Cerebellar cortex (tissue), 1 donor: ENCODE data around the gene GPR107.

Source experiments
- DNase-seq: peaks from one replicate; pipeline ENCODE4 v3.0.0-alpha.2; 2015; ENCODE audit warnings: low spot score

Gene GPR107

GRCh38 chr9:130027533-130028365, 26.0 kb upstream of the GPR107 start:
- no peak for DNase-seq

DNA sequence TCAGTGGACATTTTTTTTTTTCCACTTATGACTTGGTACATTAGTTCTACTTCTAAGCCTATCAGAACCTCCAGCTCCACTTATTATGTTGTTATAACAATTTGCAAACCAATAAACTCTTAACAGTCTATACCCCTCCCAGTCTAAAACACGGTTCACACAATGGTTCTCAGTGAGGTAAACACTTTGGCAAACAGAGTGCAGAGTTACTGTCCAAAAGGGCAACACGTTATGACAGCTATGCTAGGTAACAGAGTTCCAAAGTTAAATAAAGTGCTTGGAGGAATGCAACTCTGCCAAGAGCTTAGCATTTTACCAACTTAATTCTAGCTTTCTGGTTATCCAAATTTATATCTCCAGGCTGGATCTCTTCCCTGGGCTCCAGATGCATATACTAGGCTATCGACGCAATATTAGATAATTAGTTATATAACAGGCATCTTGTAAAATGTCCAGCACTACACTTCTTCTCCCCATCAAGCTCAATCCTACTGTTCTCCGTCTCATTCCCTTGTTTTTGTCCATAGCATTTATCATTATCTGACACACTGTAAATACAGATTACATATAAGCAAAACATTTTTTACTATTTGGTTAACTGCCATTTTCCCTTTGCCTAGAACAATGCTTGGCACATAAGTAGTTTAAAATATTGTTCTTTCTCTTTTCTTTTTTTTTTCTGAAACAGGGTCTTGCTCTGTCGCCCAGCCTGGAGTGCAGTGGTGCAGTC, 25.0 kb upstream of the GPR107 start:
- DNase-seq: no peak

DNA sequence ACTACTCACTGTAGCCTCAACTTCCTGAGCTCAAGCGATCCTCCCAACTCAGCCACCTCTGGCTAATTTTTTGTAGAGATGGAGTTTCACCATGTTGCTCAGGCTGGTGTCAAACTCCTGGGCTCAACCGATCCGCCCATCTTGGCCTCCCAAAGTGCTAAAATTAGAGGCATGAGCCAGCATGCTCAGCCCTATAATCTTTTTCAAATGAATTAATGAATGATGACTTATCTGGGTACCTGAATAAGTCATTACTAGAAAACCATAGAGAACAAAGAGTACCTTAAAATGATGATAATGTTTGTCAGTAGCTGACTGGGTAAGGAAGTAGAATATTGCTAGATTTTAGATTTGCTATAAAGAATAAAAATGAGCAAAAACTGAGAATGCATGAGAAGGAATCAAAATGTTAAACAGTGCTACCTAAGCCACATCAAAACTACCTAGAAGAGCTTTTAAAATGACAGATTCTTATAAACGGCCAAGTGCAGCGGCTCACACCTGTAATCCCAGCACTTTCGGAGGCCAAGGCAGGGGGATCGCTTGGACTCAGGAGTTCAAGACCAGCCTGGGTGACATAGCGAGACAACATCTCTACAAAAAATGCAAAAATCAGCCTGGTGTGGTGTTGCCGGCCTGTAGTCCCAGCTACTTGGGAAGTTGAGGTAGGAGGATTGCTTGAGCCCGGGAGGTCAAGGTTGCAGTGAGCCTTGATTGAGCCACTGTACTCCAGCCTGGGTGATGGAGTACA, 24.3 kb upstream of the GPR107 start:
- DNase-seq: no peak

DNA sequence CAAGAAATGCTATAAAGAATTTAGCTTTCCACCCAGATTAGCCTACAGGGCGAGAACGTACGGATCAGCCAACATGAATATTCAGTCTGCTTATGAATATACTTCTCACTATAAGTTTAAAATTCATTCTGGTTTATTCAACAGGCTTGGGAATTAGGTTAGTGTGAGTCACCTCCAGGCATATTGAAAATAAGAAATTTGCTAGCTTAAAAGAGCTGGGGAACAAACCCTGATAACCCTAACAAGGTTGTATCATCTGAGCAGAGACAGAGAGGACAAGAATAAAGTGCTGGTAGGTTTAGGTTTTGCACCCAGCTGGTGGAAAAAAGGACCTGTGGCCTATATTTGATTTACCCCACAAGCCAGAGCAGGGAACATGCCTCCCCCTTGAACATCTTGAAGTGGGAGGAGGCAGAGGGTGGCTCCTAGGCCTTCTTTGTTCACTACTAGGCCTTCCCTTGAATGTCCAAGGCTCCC, 23.0 kb upstream of the GPR107 start:
- DNase-seq: no peak

GRCh38 chr9:130034570-130034969, 19.1 kb upstream of the GPR107 start:
- no peak for DNase-seq

- no peak for DNase-seq
These were observed 17.6 kb upstream of the GPR107 start for GRCh38 chr9:130036099-130036498.

- peak; percentile 61 for DNase-seq
These were observed 14.1 kb upstream of the GPR107 start for GRCh38 chr9:130039528-130040147.

DNA sequence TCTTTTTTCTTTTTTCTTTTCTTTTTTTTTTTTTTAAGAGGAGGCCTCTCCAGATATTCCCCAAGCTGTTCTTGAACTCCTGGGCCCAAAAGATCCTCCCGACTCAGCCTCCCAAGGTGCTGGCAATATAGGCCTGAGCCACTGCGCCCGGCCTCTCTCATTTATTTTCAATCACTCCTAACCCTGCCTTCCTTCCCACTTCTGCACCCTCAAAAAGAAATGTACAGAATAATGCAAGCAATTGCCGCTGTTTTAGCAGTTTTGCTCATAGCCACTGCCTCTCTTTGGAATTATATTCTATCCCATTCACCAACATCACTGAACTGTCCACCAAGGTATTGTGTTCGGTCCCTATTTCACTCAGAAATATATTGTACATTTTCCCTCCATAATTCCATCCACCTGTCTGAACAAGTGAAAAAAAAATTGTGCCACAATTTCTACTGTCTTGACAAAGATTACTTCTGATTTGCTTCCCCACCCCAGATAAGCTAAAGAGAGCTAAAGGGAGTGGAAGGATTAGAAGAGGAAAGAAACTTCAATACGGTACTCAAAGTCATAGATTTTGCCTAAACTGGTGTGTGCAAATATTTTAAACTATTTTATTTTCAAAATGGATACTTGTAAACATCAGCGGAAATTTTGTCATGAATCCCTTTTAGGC, 12.6 kb upstream of the GPR107 start:
- no peak for DNase-seq

DNA sequence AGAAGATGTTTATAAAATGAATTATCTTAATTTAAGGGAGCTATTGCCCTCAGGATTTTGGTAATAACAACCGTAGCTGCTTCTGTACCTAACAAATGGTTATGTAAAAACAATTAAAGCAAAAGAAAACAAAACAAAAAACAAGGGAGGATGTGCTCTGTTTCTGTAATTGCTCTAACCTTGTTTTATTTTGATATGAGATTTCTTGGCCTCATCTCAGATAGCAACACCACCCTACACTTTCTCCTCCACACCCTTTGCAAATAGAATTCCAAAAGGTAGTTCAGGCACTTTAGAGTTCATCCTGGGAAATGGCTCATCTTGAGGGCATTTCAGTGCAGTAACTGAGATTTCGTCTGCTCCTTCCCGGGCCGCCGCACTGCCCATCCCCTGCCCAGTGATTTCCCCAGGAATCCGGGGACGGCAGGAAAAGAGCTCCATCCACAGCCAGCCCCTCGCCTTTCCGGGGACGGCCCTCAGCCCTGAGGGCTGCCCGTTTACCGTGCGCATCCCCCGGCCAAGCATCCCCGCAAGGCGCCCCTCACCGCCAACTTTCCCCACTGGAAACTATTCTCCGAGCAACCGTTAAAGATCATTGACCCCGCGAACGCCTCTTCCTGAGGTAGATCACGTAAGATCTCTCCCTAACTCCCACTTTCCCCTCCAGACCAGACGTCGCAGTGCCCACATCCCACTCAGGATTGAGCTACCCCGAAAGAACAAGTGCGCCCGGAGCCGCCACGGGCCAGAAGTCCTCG, 11.9 kb upstream of the GPR107 start:
- peak; percentile 61 for DNase-seq

DNA sequence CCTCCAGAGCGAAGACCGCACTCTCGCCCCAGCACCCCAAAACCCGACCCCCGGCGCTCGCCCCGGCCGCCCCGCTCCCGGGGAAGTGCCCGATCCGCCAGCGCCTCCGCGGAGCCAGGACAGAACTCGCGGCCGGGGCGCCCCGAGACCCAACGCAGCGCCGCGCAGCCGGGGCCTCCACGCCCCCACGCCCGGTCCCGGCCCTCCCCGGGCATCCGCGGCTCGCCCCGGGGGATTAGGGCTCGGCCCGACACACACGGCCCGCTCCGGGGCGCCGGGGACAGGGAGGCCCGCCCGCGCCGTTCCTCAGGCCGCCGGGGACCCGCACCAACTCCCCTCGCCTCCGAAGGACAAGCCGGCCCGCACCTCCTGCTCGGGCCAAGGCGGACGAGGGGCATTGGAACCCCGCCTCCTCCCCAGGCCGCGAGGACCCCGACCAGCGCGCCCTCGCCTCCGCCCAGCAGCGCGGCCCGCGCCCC, 11.3 kb upstream of the GPR107 start:
- DNase-seq: no peak

DNA sequence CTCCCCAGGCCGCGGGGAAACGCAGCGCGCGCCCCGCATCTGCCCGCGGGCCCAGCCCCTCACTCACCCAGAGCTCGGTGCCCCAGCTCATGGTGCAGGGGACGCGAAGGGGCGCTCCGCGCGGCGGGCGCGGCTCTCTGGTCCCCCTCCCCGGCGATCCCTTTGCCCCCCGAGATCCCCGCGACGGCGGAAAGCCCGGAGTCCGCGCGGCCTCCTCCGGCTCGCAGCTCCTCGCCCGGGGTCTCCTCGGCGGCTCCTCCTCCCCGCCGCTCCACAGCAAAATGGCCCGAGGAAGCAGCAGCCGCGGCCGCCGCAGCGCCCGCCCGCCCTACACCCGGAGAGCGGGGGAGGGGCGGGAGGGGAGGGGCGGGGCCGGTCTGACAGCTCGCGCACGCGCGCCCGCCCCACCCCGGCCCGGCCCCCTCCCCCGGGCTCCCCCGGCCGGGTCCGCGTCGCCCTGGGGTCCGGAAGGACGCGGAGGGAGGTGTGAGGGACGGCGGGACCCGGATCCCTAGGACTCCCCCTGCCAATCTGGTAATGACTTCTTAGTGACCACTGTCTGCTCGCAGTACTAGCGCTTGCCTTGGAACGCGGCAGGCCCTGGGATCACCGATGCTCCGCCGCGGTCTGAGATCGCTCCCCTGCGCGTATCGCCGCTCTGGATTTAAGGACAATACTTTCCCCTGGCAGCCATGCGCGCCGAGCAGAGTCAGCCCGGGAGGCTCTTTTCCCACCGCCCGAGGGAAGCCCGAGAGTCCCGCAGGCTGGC, 10.6 kb upstream of the GPR107 start, which contains the start of gene FNBP1:
FNBP1 (minus strand) TSS at position 305 of the 769 bp plus-strand sequence; CDS start at position 91, 214 bp downstream.
- DNase-seq: peak; percentile 72

GRCh38 chr9:130043654-130044623, 9.8 kb upstream of the GPR107 start:
- DNase-seq: no peak

- DNase-seq: no peak
These were observed 7.8 kb upstream of the GPR107 start for GRCh38 chr9:130045725-130046450.

DNA sequence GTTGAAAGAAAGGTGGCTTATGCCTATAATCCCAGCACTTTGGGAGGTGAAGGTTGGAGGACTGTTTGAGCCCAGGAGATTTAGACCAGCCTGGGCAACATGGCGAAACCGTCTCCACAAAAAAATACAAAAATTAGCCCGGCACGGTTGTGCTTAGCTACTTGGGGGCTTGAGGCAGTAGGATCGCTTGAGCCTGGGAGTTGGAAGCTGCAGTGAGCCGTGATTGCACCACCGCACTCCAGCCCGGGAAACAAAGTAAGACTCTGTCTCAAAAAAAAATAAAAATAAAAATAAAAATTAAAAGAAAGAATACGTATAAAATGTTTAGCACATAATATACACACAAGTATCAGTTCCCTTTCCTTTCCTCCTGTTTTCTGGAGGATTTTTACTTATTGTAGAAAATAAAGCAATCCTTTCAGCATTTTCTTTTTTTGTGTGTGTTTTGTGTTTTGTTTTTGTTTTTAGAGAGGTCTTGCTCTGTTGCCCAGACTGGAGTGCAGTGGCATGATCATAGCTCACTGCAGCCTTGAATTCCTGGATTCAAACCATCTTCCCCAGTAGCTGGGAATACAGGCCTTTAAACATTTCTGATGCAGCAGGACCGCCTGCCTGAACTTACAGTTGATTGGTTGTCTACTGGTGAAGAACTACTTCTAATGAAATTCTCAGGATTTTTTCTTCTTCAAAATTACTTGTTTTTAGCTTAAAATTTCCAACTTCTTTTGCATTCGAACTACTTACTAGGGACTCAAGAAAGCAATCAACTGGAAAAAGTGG, 4.1 kb upstream of the GPR107 start:
- no peak for DNase-seq

DNA sequence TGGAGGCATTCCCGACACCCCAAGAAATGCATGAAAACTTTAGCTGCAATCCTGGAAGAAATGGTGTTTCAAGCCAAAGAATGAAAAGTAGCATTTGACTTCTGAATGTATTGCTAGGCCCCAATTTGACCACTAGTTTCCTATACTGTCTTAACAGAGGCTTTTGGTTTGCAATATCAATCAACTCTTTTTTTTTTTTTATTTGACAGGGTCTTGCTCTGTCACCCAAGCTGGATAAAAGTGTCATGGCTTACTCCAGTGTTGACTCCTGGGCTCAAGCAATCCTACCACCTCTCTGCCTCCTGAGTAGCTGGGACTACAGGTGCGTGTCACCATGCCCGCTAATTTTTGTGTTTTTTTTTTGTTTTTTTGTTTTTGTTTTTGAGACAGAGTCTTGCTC, 3.2 kb upstream of the GPR107 start:
- DNase-seq: no peak

- no peak for DNase-seq
These were observed 1.9 kb upstream of the GPR107 start for GRCh38 chr9:130051855-130052254.

DNA sequence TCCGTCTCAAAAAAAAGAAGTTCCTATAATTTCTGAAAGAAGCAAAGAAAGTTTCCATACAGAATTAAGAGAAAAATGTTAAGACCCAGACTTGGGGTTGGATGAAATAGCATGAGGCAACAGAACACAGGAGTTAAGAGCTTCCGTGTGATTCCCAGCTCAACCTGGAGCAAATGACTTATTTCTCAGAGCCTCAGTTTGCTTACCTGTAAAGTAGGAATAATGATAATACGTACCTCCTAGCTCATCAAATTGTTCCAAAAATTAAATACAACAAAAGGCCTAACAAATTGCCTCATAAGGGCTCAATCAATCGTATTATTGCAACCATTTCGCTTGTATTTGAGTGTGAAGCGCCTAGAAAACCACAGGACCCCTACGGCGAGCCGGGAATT, 600 bp upstream of the GPR107 start:
- DNase-seq: no peak
